ENCODE data around the gene VPS37C.

The VPS37C gene

GRCh38 chr11:61092908-61093763 is 68.1 kb downstream of the VPS37C start:
- no peak for DNase-seq (ENCODE audit: low spot score)

GRCh38 chr11:61092280-61092766 is 68.9 kb downstream of the VPS37C start:
- no peak for DNase-seq (ENCODE audit: low spot score)

GRCh38 chr11:61091373-61092279 is 69.6 kb downstream of the VPS37C start:
- DNase-seq (ENCODE audit: low spot score), result no peak

- DNase-seq (ENCODE audit: low spot score), result no peak
These were observed 70.2 kb downstream of the VPS37C start for GRCh38 chr11:61090982-61091372.

- no peak for DNase-seq (ENCODE audit: low spot score)
These were observed 70.7 kb downstream of the VPS37C start for GRCh38 chr11:61090521-61090920.

- DNase-seq (ENCODE audit: low spot score), result no peak
These were observed 71.3 kb downstream of the VPS37C start for GRCh38 chr11:61089806-61090491.

- no peak for DNase-seq (ENCODE audit: low spot score)
These were observed 73.7 kb downstream of the VPS37C start for GRCh38 chr11:61087426-61088119.

GRCh38 chr11:61083601-61084147 is 77.6 kb downstream of the VPS37C start:
- DNase-seq (ENCODE audit: low spot score), result peak; percentile 76

GRCh38 chr11:61082931-61083531 is 78.2 kb downstream of the VPS37C start:
- DNase-seq (ENCODE audit: low spot score), result peak; percentile 47

GRCh38 chr11:61082062-61082870 is 79.0 kb downstream of the VPS37C start:
- DNase-seq (ENCODE audit: low spot score), result no peak

GRCh38 chr11:61080986-61081590 is 80.1 kb downstream of the VPS37C start:
- no peak for DNase-seq (ENCODE audit: low spot score)

- DNase-seq (ENCODE audit: low spot score), result no peak
These were observed 80.7 kb downstream of the VPS37C start for GRCh38 chr11:61080526-61080925.

Measured in CD4-positive, alpha-beta T cell treated with Interleukin-15 for 4 hours (primary cell).